Measurements from ENCODE around the gene NUMA1.

The NUMA1 gene

GRCh38 chr11:71995726-71996291 is 84.5 kb downstream of the NUMA1 start:
- no peak overlapping the region for H3K4me3 ChIP-seq (replicated peaks; ENCODE audit: insufficient read depth, low read length)
- no peaks in the 10 kb centered on the region for H3K27me3 ChIP-seq (ENCODE audit: insufficient read depth, poor library complexity, severe bottlenecking)
- no peak overlapping the region for H3K27ac ChIP-seq (replicated peaks)
- TF ChIP-seq CTCF (IDR thresholded peaks at IDR 0.05; ENCODE audit: insufficient read depth, low read length) = no peak
- TF ChIP-seq SPI1 (IDR thresholded peaks at IDR 0.05; ENCODE audit: borderline replicate concordance, low read depth) = no peak
- no peak for TF ChIP-seq REST (IDR thresholded peaks at IDR 0.05; ENCODE audit: insufficient replicate concordance, low read depth)
- TF ChIP-seq GABPA (IDR thresholded peaks at IDR 0.05; ENCODE audit: low read depth) = no peak
- TF ChIP-seq POLR2AphosphoS5 (IDR thresholded peaks at IDR 0.05; ENCODE audit: low read depth) = no peak
- DNase-seq (ENCODE audit: low read depth in 1 of 2, low spot score in 1 of 2) = no peak

- Histone ChIP-seq H3K27me3 (ENCODE audit: insufficient read depth, poor library complexity, severe bottlenecking) (no peaks in the 10 kb centered on the region), H3K27ac (replicated peaks) (no peak overlapping the region)
- DNase-seq (ENCODE audit: low read depth in 1 of 2, low spot score in 1 of 2) = no peak
Observed at GRCh38 chr11:71994786-71995185, 85.6 kb downstream of the NUMA1 start.

More at GRCh38 chr11:71994786-71995185, 85.6 kb downstream of the NUMA1 start:
- TF ChIP-seq POLR2AphosphoS5 (IDR thresholded peaks at IDR 0.05; ENCODE audit: low read depth) (no peak), CTCF (IDR thresholded peaks at IDR 0.05; ENCODE audit: insufficient read depth, low read length) (no peak), GABPA (IDR thresholded peaks at IDR 0.05; ENCODE audit: low read depth) (no peak), SPI1 (IDR thresholded peaks at IDR 0.05; ENCODE audit: borderline replicate concordance, low read depth) (no peak), REST (IDR thresholded peaks at IDR 0.05; ENCODE audit: insufficient replicate concordance, low read depth) (no peak)
- no peak overlapping the region for H3K4me3 ChIP-seq (replicated peaks; ENCODE audit: insufficient read depth, low read length)

Data from HL-60 (cell line).